Testis (tissue), 2 donors: ENCODE measurements around the gene LGI1.

Experiments
- POLR2A ChIP-seq: fragments of 450-650 bp; IDR thresholded peaks from one replicate; pipeline ENCODE4 v1.6.1; 2017; ENCODE audit warnings: antibody characterized with exemption, mild to moderate bottlenecking, moderate library complexity
- TF ChIP-seq, protein P1 (sequence below), 3 experiments: fragments of 450-650 bp in 2 of 3; fragments of 200-600 bp in 1 of 3; sonication (generic) in 1 of 3; IDR thresholded peaks; one replicate each; pipeline ENCODE4 v1.5.1; 2016 to 2019; ENCODE audit warnings: antibody characterized with exemption in 3 of 3, mild to moderate bottlenecking in 2 of 3, moderate library complexity in 1 of 3

- TF ChIP-seq, protein P1, sequence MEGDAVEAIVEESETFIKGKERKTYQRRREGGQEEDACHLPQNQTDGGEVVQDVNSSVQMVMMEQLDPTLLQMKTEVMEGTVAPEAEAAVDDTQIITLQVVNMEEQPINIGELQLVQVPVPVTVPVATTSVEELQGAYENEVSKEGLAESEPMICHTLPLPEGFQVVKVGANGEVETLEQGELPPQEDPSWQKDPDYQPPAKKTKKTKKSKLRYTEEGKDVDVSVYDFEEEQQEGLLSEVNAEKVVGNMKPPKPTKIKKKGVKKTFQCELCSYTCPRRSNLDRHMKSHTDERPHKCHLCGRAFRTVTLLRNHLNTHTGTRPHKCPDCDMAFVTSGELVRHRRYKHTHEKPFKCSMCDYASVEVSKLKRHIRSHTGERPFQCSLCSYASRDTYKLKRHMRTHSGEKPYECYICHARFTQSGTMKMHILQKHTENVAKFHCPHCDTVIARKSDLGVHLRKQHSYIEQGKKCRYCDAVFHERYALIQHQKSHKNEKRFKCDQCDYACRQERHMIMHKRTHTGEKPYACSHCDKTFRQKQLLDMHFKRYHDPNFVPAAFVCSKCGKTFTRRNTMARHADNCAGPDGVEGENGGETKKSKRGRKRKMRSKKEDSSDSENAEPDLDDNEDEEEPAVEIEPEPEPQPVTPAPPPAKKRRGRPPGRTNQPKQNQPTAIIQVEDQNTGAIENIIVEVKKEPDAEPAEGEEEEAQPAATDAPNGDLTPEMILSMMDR (IDR thresholded peaks at IDR 0.05): no peak
- no peak for TF ChIP-seq POLR2A
Observed at GRCh38 chr10:93838278-93838677, 80.5 kb downstream of the LGI1 start.
